HG02610 (cell line): Measurements from ENCODE around the gene NUP205.

Experiments used
- ATAC-seq: cut with Tn5 transposase; IDR thresholded peaks from one replicate; pipeline ENCODE4 v1.9.1; 2021; ENCODE audit warnings: mild to moderate bottlenecking, moderate library complexity; ENCODE audit not compliant: unreplicated experiment

NUP205 gene

GRCh38 chr7:135697276-135698049 lies 139.7 kb downstream of the NUP205 start:
- no peak for ATAC-seq
